Islet of Langerhans (tissue), 1 donor: Measurements from ENCODE around the gene ADCY2.

ENCODE experiments used
- FAIRE-seq: peaks from one replicate; lab custom pipeline; 2011; peaks lifted over from hg19 to GRCh38; lab: Jason Lieb, UNC

Gene ADCY2

GRCh38 chr5:7749626-7750025 is 353.7 kb downstream of the ADCY2 start:
- no peak for FAIRE-seq

- FAIRE-seq: no peak
These were observed 355.9 kb downstream of the ADCY2 start for GRCh38 chr5:7751874-7752273.

GRCh38 chr5:7753181-7753580 is 357.2 kb downstream of the ADCY2 start:
- no peak for FAIRE-seq

DNA sequence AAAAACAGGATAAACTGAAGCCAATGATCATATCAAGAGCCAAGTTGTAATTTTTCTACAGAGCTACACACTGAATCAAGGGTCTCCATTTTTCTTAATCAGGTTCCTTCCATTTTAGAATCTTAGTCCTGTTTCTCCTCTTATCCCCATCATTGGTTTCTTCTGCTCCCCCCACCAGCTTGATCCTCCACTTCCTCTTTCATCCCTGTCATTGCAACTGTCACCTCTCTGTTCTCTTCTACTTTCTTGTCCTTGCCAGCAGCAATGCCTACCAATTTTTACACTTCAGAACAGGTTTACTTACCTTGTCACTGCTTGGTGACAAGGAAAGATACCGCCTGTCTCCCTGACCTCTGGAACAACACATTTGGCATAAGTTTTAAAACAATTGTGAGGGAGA is 357.7 kb downstream of the ADCY2 start:
- no peak for FAIRE-seq

- no peak for FAIRE-seq
These were observed 358.6 kb downstream of the ADCY2 start for GRCh38 chr5:7754490-7754889.

- no peak for FAIRE-seq
These were observed 359.2 kb downstream of the ADCY2 start for GRCh38 chr5:7754997-7755596.

DNA sequence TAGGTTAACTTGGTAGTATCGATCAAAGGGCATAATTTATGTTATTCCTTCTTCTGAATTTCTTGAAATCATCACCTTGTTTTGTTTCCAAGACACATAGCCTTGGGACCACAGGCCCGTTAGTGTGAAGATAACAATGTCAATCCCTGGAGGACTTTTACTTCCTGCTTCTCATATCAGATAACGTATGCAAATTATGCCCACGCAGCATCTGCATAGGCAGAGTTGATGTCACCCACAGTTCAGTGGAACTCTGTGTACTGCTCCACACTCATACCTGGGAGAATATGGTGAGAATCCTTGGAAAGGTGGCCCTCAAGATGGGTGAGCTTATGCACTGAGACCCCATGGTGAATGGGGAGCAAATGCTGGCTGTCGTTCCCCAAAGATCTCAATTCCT is 360.0 kb downstream of the ADCY2 start:
- FAIRE-seq: no peak

DNA sequence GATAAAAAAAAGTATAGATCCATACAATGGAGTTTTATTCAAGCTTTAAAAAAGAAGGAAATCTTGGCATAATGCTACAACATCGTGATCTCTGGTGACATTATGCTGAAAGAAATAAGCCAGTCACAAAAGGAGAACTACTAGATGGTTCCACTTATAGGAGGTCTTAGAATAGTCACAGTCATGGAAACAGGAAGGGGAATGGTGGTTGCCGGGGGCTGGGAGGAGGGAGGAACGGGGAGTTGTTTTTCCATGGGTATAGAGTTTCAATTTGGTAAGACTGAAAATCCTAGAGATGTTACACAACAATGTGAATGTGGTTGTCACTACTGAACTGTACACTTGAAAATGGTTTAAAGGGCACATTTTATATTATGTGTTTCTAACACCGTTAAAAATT is 360.5 kb downstream of the ADCY2 start:
- FAIRE-seq: no peak

- no peak for FAIRE-seq
These were observed 363.4 kb downstream of the ADCY2 start for GRCh38 chr5:7759257-7759871.

GRCh38 chr5:7759951-7760580 is 364.1 kb downstream of the ADCY2 start:
- no peak for FAIRE-seq

GRCh38 chr5:7762267-7762666 is 366.3 kb downstream of the ADCY2 start:
- no peak for FAIRE-seq

- no peak for FAIRE-seq
These were observed 367.7 kb downstream of the ADCY2 start for GRCh38 chr5:7763621-7764072.

DNA sequence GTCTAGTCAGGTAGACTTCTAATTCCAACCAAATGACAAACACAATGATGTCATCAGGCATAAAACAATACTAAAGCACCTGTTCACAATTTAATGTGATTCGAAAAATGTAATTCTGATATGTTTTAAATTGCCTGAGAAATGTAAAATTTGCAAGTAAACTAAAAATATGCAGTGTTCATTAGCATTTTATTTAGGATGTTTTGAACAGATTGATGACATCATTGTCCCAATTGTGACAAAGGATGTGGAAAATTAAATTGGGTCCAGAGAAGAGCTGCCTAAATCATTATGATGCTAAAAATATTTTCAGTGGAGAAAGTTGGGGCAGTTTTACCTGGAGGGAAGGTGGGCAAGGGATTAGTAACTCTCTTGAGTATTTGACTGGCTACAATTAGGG is 368.5 kb downstream of the ADCY2 start:
- no peak for FAIRE-seq

- FAIRE-seq: no peak
These were observed 374.5 kb downstream of the ADCY2 start for GRCh38 chr5:7770436-7770835.

DNA sequence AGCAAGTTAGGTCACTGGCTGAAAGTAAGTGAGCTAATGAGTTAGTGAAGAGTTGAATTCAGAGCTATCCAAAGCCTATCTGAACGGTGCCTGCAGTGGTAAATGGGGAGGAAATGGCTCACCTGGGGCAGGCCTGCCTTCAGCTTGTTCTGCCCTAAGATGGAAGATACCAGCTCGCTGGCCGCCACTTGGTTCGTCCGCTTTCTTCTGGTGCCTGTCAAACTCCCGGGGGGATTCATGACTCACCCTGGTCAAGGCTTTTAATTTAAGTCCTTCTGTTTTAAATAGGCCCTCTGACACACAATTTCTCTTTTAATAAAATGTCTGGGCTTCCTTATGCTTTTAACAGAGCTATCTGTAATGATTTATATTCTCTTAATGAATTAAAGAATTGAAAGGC is 376.2 kb downstream of the ADCY2 start:
- FAIRE-seq: no peak

DNA sequence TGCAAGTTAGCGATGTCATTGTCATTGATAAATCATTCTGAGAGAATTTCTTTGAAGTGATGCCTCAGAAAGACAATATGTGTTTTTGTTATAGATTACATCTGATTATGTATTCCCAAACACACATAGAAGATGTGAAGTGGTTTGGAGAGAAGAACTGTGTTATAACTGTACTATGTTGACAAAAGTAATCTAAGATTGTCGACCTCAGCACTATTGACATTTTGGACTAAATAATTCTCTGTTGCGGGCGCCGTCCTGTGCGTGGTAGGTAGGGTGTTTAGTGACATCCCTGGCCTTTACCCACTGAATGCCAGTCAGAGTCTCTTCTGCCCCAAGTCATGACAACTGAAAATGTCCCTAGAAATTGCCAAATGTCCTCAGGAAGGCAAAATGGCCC is 377.2 kb downstream of the ADCY2 start:
- no peak for FAIRE-seq

- no peak for FAIRE-seq
These were observed 380.5 kb downstream of the ADCY2 start for GRCh38 chr5:7776442-7776841.

DNA sequence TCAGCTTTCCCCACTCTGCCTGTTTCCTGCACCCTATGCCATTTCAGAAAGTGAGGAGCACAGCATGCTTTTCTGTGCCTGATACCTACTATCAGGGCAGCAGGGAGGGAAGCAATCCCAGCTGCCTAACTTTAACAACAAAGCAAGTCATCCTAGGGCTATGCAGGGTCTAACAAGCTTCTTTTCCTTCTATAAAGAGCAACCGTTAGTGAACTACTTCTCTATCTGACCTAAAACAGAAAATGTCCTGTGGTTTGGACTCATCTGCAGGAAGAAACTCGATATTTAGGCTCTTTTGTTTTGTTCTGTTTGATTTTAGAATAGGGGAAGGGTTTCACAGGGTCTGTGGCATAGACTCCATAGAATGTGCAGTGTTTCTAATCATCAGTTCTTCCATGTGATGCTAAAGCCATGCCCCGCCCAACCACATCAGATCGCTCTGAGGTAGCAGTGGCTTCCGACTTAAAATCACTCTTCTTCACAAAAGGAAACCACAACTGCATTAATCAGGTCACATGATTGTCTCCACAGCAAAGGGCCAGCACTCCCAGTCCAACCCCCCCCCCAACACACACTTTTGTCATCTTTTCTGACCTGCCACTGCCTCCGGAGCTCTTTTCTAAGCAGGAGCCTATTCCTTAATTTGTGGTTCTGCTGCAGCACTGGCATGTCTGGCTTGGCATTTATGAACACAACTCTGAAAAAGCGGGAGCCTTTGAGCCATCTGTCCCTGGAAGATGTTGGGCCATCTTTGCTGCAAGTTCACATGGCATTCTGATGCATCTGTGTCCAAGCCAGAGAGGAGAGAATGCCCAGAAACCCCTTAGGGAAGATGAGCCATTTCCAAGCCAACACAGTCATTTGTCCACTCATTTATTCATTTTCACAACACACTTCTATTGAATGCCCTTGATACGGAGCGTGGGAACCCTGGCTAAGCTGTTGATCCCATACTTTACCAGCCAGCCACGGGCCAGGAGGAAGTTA is 383.4 kb downstream of the ADCY2 start:
- FAIRE-seq: no peak

DNA sequence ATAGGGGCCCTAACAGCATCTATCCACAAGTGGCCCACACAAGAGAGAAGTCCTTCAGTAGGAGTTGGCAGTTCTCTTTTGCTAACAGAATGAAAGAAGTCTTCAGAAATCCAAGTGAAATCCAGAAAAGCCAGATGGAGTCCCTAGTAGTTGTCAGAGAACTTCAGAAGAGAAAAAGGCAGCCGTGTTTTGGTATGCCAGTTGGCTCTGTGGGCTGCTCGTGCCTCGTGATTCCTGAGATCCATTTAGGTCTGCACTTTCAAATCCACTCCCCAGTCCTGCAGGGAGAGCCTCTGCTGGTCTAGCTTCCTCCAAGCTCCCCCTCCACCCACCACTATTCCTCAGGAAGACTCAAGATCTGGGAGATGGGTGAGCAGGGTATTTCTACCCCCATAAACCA is 386.0 kb downstream of the ADCY2 start:
- FAIRE-seq: no peak

DNA sequence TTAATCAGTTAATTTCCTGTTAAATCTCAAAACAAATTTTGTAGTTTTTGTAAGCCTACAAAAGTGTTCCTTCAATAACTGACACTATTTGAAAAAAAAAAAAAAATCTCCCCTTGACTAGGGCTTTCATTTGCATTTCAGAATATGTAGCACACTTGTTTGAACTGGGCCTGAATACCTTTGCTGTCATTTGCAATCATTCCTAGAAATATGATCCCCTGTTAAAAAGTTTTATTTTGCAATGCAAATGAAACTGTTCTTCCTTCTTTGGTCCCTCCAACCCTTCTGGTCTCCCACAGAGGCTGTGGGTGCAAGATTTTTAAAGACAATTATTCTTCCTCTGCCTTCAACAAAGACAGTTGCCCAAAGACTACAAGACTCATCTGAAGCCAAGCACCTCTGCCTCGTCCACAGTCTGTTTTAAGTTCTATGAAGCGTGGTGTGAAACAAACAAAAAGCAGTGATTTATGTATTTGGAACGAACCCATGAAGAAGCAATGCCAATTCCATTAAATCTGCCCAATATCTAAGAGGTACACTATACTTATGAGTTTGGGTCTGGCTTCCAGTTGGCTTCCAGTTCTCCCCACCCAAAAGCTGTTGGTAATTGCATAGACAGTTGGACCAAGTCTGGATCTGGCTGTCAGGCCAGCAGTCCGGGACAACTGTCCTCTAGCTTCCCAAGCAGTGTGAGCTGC is 388.9 kb downstream of the ADCY2 start:
- FAIRE-seq: no peak

DNA sequence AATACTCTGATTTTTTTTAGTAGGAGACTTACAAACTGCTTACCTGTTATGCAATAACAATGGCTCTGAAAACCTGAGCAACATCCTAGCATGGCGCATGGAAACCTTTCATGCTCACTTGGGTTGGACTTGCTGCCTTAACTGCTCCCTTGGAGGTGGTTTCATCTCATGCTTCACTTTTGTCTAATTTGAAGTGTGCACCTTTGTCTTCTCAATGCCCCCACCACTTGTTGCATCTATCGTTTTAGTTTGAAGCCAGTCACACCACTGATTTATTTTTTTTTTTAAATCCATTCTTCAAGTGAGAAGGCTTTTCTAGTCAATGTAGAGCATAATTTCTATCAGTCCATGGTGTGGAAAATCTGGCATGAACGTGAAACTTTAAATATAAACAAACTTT is 391.8 kb downstream of the ADCY2 start:
- FAIRE-seq: no peak

DNA sequence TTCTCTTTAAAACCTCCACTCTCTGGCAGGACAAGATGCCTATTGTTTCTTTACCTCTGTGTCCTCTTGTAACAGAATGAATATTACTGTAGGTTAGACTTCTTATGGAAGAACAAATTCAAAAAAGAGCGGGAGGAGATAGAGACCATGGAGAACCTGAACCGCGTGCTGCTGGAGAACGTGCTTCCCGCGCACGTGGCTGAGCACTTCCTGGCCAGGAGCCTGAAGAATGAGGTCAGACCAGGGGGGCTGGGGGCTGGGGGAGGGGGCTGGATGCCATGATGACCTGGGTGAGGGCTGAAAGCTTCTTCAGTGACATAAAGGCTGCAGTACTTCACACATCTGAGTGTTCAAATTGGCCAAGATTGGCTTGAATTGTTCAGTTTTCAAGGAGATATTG is 393.6 kb downstream of the ADCY2 start:
- FAIRE-seq: no peak
